Liver (tissue), 3 donors: ENCODE data around the gene HMSD.

Source experiments
- EGR1 ChIP-seq, 2 donors: IDR thresholded peaks; 2 replicates each; pipeline ENCODE4 v1.6.1; 2016 to 2018; ENCODE audit warnings: antibody characterized with exemption in 2 of 2, low read depth in 2 of 2
- FOXA1 ChIP-seq: IDR thresholded peaks from 2 replicates; pipeline ENCODE4 v1.6.1; 2016; ENCODE audit warnings: antibody characterized with exemption
- JUND ChIP-seq, 2 donors: IDR thresholded peaks; 2 replicates each; pipeline ENCODE4 v1.6.1; 2016; ENCODE audit warnings: antibody characterized with exemption in 2 of 2
- NR2F2 ChIP-seq: IDR thresholded peaks from 2 replicates; pipeline ENCODE4 v1.6.1; 2016; ENCODE audit warnings: antibody characterized with exemption
- RAD21 ChIP-seq, 2 donors: IDR thresholded peaks; 2 replicates each; pipeline ENCODE4 v1.6.1; 2016; ENCODE audit warnings: antibody characterized with exemption in 2 of 2, mild to moderate bottlenecking in 2 of 2
- REST ChIP-seq: IDR thresholded peaks from 2 replicates; pipeline ENCODE4 v1.6.1; 2016; ENCODE audit warnings: antibody characterized with exemption, mild to moderate bottlenecking
- RXRA ChIP-seq, 2 donors: IDR thresholded peaks; 2 replicates each; pipeline ENCODE4 v1.6.1; 2017 to 2018; ENCODE audit warnings: antibody characterized with exemption in 2 of 2, mild to moderate bottlenecking in 1 of 2
- SP1 ChIP-seq: IDR thresholded peaks from 2 replicates; pipeline ENCODE4 v1.6.1; 2018; ENCODE audit warnings: antibody characterized with exemption, mild to moderate bottlenecking
- TAF1 ChIP-seq: conservative IDR thresholded peaks from 2 replicates; pipeline ENCODE4 v1.6.1; 2016; ENCODE audit warnings: antibody characterized with exemption, mild to moderate bottlenecking
- YY1 ChIP-seq: IDR thresholded peaks from 2 replicates; pipeline ENCODE4 v1.6.1; 2016; ENCODE audit warnings: antibody characterized with exemption, mild to moderate bottlenecking
- ZBTB33 ChIP-seq: IDR thresholded peaks from 2 replicates; pipeline ENCODE4 v1.6.1; 2016; ENCODE audit warnings: antibody characterized with exemption
- TF ChIP-seq, protein P1 (sequence below): fragments of 150-350 bp; IDR thresholded peaks from 2 replicates; pipeline ENCODE4 v1.5.1; 2017; ENCODE audit warnings: improper control_type of control experiment, low read depth, low read length; ENCODE audit not compliant: missing input control
- TF ChIP-seq, protein P2 (sequence below): IDR thresholded peaks from 2 replicates; pipeline ENCODE4 v1.6.1; 2016; ENCODE audit warnings: antibody characterized with exemption
- TF ChIP-seq, protein P3 (sequence below): IDR thresholded peaks from 2 replicates; pipeline ENCODE4 v1.6.1; 2016; ENCODE audit warnings: antibody characterized with exemption
- donor health status: healthy.
- donor health status: healthy.

GRCh38 chr18:63980896-63981460 is 31.9 kb downstream of the HMSD start:
- TF ChIP-seq, protein P1, sequence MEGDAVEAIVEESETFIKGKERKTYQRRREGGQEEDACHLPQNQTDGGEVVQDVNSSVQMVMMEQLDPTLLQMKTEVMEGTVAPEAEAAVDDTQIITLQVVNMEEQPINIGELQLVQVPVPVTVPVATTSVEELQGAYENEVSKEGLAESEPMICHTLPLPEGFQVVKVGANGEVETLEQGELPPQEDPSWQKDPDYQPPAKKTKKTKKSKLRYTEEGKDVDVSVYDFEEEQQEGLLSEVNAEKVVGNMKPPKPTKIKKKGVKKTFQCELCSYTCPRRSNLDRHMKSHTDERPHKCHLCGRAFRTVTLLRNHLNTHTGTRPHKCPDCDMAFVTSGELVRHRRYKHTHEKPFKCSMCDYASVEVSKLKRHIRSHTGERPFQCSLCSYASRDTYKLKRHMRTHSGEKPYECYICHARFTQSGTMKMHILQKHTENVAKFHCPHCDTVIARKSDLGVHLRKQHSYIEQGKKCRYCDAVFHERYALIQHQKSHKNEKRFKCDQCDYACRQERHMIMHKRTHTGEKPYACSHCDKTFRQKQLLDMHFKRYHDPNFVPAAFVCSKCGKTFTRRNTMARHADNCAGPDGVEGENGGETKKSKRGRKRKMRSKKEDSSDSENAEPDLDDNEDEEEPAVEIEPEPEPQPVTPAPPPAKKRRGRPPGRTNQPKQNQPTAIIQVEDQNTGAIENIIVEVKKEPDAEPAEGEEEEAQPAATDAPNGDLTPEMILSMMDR: no peak
- TF ChIP-seq YY1: no peak
- no peak for TF ChIP-seq REST
- no peak for TF ChIP-seq EGR1 (IDR thresholded peaks at IDR 0.05; ENCODE audit: low read depth in 2 of 2)
- TF ChIP-seq RAD21 (IDR thresholded peaks at IDR 0.05): no peak
- TF ChIP-seq, protein P2, sequence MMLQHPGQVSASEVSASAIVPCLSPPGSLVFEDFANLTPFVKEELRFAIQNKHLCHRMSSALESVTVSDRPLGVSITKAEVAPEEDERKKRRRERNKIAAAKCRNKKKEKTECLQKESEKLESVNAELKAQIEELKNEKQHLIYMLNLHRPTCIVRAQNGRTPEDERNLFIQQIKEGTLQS: no peak
- TF ChIP-seq JUND (IDR thresholded peaks at IDR 0.05): no peak
- TF ChIP-seq TAF1: no peak
- TF ChIP-seq RXRA (IDR thresholded peaks at IDR 0.05): no peak
- TF ChIP-seq, protein P3, sequence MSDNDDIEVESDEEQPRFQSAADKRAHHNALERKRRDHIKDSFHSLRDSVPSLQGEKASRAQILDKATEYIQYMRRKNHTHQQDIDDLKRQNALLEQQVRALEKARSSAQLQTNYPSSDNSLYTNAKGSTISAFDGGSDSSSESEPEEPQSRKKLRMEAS: no peak
- no peak for TF ChIP-seq SP1
- no peak for TF ChIP-seq FOXA1
- no peak for TF ChIP-seq NR2F2
- TF ChIP-seq ZBTB33: no peak
